ENCODE data around the gene ZNF2. TPM values are rescaled to one million over a fixed set of nuclear protein-coding genes. Genes with fewer than 3 reads are reported as not detected.

Gene ZNF2
- total RNA-seq, result 1 to 10 TPM; 3.6 to 6.9 (median 4.6) TPM
- polyA plus RNA-seq, result 1 to 10 TPM; 3.1 to 7.9 TPM
- long read RNA-seq, donor 1, transcript ZNF2-203 (5 exons, 2,601 nt), result major isoform, 12 of 20 reads
- long read RNA-seq, donor 1, partial matches to known transcripts, result 1 of 20 reads
- long read RNA-seq, donor 1, other reads (novel, unspliced or antisense), result 1 of 20 reads
- long read RNA-seq, donor 2, transcript ZNF2-203 (5 exons, 2,601 nt), result major isoform, 6 of 6 reads
- long read RNA-seq, donor 2, partial matches to known transcripts, result 0 of 6 reads
- long read RNA-seq, donor 2, other reads (novel, unspliced or antisense), result 0 of 6 reads
- long read RNA-seq, donor 3, transcript ZNF2-203 (5 exons, 2,601 nt), result major isoform, 6 of 9 reads
- long read RNA-seq, donor 3, partial matches to known transcripts, result 0 of 9 reads
- long read RNA-seq, donor 3, other reads (novel, unspliced or antisense), result 2 of 9 reads

DNA sequence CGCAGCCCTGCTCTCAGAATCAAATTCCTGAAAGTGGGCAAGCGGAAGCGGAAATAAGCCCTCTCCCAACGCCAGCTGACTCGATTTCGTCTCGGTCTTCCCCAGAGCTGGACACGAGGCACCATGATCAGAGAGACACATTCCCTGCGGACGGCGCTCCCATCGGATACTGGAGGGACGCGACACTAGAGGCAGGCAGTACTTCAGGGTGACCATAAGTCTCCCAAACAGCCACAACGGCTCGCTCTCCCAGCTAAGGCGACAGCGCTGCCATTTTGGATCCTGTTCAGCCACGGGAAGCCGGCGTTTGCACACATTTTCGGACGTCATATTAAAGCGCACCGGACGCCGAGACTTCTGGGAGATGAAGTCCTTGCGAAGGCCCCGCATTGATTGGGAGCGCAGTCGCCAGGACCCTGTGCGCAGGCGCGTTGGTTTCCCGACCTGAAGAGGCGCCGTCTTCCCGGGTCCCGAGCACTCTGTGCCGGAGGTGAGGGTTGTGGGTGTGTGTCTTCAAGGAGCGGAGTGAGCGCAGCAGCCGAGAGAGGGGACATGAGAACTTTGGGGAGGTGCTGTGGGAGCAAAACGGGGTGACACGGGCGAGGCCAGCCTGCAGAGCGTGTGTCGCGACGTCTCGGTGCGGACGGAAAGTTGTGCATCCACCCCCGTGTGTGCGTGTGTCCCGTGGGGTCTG is at the start of gene ZNF2:
ZNF2 (plus strand) TSS at position 439 of the 694 bp plus-strand sequence. CDS start 10,418 bp downstream, outside the sequence.
- WGBS, 3 donors, result 0% methylated on average over 53 to 56 of the region's 56 CpGs
- TF ChIP-seq, protein P1, sequence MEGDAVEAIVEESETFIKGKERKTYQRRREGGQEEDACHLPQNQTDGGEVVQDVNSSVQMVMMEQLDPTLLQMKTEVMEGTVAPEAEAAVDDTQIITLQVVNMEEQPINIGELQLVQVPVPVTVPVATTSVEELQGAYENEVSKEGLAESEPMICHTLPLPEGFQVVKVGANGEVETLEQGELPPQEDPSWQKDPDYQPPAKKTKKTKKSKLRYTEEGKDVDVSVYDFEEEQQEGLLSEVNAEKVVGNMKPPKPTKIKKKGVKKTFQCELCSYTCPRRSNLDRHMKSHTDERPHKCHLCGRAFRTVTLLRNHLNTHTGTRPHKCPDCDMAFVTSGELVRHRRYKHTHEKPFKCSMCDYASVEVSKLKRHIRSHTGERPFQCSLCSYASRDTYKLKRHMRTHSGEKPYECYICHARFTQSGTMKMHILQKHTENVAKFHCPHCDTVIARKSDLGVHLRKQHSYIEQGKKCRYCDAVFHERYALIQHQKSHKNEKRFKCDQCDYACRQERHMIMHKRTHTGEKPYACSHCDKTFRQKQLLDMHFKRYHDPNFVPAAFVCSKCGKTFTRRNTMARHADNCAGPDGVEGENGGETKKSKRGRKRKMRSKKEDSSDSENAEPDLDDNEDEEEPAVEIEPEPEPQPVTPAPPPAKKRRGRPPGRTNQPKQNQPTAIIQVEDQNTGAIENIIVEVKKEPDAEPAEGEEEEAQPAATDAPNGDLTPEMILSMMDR (IDR thresholded peaks at IDR 0.05), result no peak
- TF ChIP-seq POLR2A (IDR thresholded peaks at IDR 0.05), result peak; percentile 69
- intact Hi-C loops (cut with DNase I), result no loop called here
- H3K4me1 ChIP-seq (ENCODE audit: insufficient read depth), result peaks cover 6% of the 10 kb centered on the region
- no peaks in the 10 kb centered on the region for H3K36me3 ChIP-seq
- peak within 1 kb of the TSS; percentile 88 for H3K4me3 ChIP-seq
- peak within 1 kb of the TSS; percentile 51 to 80 for H3K27ac ChIP-seq
- H3K27me3 ChIP-seq, result no peaks in the 10 kb centered on the region
- no peaks in the 10 kb centered on the region for H3K9me3 ChIP-seq
- DNase-seq, result peak; percentile 97 to 98 (median 98)

DNA sequence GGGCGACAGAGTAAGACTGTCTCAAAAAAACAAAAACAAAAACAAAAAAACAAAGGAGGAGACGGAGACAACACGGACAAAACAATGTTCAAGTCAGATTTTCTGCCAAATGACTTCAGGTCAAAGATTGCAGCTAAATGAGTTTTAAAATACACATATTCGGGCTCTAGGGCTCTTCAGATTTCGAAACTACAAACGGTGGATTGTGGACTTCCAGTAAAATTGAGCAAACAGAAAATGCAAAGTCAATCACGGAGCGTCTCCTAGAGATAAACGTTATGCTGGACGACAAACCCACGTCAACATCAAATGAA is 44.6 kb upstream of the ZNF2 start:
- H3K4me1 ChIP-seq (ENCODE audit: insufficient read depth), result peaks cover 10% of the 10 kb centered on the region
- DNase-seq, result no peak
- intact Hi-C loops (cut with DNase I), result no loop called here
- H3K27ac ChIP-seq, result peak overlapping the region in 1 of 2 donors; percentile 86
- no peaks in the 10 kb centered on the region for H3K27me3 ChIP-seq
- H3K4me3 ChIP-seq, result peak overlapping the region; percentile 97
- no peaks in the 10 kb centered on the region for H3K36me3 ChIP-seq
- no peaks in the 10 kb centered on the region for H3K9me3 ChIP-seq
- WGBS, 3 donors, result 0 to 2% (median 1%) methylated on average over 11 of the region's 11 CpGs
- TF ChIP-seq EP300 (IDR thresholded peaks at IDR 0.05) (no peak), POLR2A (IDR thresholded peaks at IDR 0.05) (no peak)
- TF ChIP-seq, protein P1 (IDR thresholded peaks at IDR 0.05), result no peak

DNA sequence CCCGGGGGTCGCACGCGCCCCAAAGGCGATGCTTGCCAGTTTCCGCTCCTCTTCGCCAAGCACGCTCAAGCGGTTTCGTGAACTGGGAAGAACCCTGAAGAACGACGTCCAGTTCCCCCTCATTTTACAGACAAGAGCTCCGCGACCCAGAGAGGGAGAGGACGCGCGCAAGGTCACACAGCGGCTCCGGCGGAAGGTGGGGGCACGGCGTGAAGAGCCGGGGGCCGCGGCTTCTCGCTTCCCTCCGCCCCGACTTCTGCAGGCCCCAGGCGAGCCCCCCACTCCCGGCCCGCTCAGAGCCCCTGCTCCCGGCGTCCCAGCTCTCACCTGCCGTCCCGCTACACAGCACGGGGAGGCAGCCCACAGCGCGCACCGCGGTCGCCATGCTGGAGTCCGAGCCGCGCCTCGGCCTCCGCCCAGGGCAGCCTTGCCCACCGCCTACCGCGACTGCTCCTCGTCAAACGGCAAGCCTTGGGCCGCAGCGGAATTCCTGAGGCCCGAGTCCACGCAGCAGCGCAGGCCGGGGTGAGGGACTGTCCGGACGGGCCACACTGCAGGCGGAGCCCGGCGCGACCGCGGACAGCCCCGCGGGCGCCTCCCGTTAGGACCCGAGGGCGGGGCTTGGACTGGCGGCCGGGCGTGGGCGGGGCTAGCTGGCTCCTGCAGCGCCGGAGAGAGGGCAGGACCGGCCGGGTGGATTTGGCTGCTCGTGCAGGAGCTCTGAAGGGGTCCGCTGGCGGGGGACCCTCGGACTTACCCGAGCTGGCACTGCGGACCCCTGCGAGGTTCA is 44.0 kb upstream of the ZNF2 start, which contains the start of gene MRPS5:
MRPS5 (minus strand) TSS at position 402 of the 790 bp plus-strand sequence; CDS start at position 385, 17 bp downstream.
- H3K9me3 ChIP-seq, result no peaks in the 10 kb centered on the region
- peaks cover 10% of the 10 kb centered on the region for H3K4me1 ChIP-seq (ENCODE audit: insufficient read depth)
- peak within 1 kb of the TSS; percentile 63 to 86 for H3K27ac ChIP-seq
- WGBS, 3 donors, result 0 to 1% (median 1%) methylated on average over 72 to 86 of the region's 86 CpGs
- H3K27me3 ChIP-seq, result no peaks in the 10 kb centered on the region
- H3K4me3 ChIP-seq, result peak within 1 kb of the TSS; percentile 97
- intact Hi-C loops (cut with DNase I), result no loop called here
- no peaks in the 10 kb centered on the region for H3K36me3 ChIP-seq
- TF ChIP-seq, protein P1 (IDR thresholded peaks at IDR 0.05), result peak in 1 of 3 donors; percentile 21
- TF ChIP-seq POLR2A (IDR thresholded peaks at IDR 0.05) (peak; percentile 62), EP300 (IDR thresholded peaks at IDR 0.05) (no peak)
- peak; percentile 83 to 92 (median 91) for DNase-seq

DNA sequence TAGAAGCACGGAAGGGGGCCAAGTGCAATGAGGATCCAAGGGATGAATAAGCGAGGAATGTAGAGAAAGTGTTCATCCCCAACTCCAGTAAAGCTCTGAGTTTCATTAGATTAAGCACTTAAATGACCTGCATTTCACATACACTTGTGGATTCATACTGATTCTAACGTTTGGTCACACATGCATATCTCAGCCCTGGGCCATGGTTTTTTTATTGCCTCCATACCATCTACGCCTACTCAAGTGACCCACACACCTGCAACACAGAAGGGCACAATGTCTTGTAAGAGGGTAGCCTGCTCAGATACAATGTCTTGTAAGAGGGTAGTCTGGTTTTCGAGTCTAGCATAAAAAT is 43.4 kb upstream of the ZNF2 start:
- TF ChIP-seq, protein P1 (IDR thresholded peaks at IDR 0.05), result no peak
- no peak for TF ChIP-seq EP300 (IDR thresholded peaks at IDR 0.05)
- 18 to 23% (median 20%) methylated on average over 5 of the region's 5 CpGs for WGBS, 3 donors
- Histone ChIP-seq H3K27me3 (no peaks in the 10 kb centered on the region), H3K27ac (peak overlapping the region in 1 of 2 donors; percentile 86), H3K4me3 (peak overlapping the region; percentile 97), H3K4me1 (ENCODE audit: insufficient read depth) (peaks cover 10% of the 10 kb centered on the region), H3K9me3 (no peaks in the 10 kb centered on the region), H3K36me3 (no peaks in the 10 kb centered on the region)
- no peak for DNase-seq
- intact Hi-C loops (cut with DNase I), result no loop called here
